HG03066 (cell line): Measurements from ENCODE around the gene SYNE2.
A peak's percentile ranks its signal among the peaks of the same experiment; 100 is the strongest.
"Not testable (repeated sequence)": the region's sequence is repeated elsewhere in the genome, so short reads cannot be mapped to it uniquely, and the experiment has no call there.

Experiments
- ATAC-seq: cut with Tn5 transposase; IDR thresholded peaks from one replicate; pipeline ENCODE4 v1.9.1; 2021; ENCODE audit warnings: low read depth; ENCODE audit not compliant: unreplicated experiment

SYNE2 gene

GRCh38 chr14:63852817-63853731 is at the start of gene SYNE2:
TSS of gene SYNE2 (plus strand) at chr14:63853004. CDS start at chr14:63909149, 56,145 bp downstream.
- peak; percentile 78 for ATAC-seq

GRCh38 chr14:63803221-63803791 is 49.5 kb upstream of the SYNE2 start:
- not testable (repeated sequence) for ATAC-seq

DNA sequence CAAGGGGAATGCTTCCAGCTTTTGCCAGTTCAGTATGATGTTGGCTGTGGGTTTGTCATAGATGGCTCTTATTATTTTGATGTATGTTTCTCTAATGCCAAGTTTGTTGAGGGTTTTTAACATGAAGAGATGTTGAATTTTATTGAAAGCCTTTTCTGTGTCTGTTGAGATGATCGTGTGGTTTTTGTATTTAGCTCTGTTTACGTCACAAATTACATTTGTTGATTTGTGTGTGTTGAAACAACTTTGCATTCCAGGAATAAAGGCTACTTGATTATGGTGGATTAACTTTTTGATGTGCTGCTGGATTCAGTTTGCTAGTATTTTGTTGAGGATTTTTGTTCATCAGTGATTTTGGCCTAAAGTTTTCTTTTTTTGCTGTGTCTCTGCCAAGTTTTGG is 46.7 kb upstream of the SYNE2 start:
- not testable (repeated sequence) for ATAC-seq

DNA sequence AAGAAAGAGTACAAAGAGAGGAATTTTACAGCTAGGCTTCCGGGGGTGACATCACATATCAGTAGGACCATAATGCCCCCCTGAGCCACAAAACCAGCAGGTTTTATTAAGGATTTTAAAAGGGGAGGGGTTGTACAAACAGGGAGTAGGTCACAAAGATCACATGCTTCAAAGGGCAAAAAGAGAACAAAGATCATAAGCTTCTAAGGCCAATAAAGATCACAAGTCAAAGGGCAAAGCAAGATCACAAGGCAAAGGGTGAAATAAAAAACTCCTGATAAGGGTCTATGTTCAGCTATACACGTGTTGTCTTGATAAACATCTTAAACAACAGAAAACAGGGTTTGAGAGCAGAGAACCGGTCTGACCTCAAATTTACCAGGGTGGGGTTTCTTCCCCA is 41.1 kb upstream of the SYNE2 start:
- ATAC-seq = not testable (repeated sequence)

DNA sequence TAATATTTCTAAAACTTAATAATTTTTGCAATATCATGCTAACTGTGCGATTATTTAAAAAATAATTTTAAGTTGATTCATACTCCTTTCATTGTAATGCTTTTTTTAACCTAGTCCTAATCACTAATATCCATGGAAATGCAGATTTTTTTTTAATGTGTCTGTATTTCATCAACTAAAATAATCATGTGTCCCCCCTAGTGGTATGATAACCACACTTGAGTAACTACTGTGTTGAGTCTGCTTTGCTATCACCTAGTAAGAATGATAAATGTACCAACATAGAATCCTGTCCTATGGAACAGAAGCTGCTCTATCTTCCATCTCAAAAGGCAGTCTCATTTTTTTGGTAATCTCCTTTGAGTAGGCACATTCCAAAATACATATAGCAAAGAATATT is 19.1 kb upstream of the SYNE2 start:
- ATAC-seq = no peak

DNA sequence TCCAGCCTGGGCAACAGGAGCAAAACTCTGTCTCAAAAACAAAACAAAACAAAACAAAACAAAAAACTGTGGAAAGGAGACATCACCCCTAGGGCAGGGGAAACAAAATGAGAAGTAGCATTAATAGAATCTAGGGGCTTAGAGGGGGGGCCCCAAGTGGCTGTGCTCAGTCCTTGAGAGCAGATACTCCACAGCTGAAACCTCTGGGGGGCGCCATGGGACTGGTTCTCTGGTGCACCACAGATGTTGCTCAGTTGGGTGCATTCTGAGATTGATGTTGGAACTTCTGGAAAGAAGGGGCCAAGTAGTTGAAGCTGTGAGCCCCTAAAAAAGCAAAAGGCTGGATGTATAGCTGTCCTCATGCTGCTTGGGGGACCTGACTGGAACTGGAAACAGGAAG is 11.8 kb upstream of the SYNE2 start:
- ATAC-seq = no peak

DNA sequence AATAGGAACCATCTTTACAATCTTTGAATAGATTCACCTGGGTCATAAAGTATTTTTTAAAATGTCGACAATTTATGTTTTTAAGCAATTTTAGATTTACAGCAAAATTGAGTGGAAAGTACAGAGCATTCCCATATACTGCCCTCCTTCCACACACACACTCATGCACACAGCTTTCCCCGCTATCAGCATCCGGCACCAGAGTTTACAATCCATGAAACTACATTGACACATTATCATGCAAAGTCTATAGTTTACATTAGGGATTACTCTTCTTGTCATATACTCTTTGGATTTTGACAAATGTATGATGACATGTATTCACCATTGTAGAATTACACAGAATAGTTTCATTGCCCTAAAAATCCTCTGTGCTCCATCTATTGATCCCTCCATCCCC is 9.0 kb upstream of the SYNE2 start:
- no peak for ATAC-seq

DNA sequence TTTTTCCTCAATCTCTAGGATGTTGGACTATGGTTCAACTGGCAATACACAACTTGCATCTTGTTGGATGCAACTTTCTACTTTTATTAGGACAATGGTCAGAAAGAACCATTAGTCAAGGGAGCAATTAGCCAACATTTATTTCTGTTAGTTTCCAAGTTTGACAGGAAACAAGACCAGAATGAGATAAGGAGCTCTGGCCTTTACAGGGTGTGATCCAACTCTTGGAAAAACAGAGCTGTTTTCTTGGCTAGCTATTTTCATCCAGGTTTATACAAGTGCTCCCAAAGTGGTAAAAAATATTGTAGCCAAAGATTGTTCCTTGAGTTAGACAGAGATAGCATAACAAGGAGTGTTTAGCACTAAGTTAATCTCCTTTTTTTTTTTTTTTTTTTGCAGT is 3.9 kb upstream of the SYNE2 start:
- ATAC-seq = no peak

DNA sequence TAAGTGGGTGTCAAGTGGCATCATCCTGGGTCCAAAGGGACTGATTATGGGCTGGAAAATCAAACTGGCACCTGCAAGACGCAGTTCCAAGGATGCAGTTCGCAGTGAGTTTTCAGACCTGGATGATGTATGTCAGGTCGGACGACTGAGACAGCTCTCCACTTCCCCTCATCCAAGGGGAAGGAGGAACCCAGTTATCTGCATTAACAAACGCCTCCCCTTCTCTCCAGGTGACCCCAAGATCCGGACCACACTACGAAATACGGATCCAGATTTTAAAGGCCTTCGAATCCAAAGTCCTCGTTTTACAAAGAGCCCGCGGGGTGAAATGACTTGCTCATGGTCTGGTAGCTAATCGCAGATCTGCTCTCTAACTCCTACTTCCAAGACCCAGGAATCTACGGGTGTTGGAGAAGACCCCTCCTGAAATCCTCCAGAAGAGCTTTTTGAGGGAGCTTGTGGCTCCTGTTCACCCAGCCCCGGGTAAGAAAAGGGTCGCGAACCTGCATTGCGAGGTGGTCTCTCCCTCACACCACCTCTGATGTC is 460 bp upstream of the SYNE2 start:
- ATAC-seq = no peak

- peak; percentile 33 for ATAC-seq
Measured at GRCh38 chr14:63853831-63854293, 1.1 kb downstream of the SYNE2 start.

DNA sequence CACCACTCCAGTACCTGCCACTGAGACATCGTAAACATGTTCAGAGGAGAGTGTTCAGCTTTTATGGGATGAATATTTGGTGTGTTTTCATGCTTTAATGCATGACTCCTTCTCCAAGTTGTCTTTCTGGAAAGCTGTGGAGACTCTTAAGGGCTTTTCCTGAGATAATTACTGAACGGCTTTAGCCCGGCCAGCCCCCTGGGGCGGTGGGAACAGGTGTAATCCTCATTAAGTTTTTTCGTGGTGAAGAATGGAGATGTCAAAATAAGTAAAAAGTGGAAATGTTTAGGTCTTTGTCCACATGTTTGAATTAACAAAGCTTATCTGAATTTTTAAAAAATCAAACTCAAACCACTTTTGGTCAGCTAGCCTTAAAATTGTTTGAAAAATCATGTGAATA is 1.5 kb downstream of the SYNE2 start:
- no peak for ATAC-seq

DNA sequence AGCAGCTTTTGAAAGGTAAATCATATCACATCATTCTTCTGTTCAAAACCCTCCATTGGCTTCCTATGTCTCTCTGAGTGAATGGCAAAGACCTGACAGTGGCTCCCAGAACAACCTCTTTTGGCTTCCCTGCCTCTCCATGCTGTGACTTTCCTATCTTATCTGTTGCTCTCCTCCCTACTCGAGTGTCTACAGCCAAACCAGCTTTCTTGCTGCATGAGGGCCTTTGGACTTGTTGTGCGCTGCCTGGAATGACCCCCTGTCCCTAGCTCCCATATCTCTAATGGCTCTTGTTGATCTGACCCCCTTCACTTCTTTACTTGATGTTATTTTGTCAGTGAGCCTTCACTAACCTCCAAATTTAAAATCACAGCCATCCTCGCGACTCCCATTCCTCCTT is 2.5 kb downstream of the SYNE2 start:
- no peak for ATAC-seq

DNA sequence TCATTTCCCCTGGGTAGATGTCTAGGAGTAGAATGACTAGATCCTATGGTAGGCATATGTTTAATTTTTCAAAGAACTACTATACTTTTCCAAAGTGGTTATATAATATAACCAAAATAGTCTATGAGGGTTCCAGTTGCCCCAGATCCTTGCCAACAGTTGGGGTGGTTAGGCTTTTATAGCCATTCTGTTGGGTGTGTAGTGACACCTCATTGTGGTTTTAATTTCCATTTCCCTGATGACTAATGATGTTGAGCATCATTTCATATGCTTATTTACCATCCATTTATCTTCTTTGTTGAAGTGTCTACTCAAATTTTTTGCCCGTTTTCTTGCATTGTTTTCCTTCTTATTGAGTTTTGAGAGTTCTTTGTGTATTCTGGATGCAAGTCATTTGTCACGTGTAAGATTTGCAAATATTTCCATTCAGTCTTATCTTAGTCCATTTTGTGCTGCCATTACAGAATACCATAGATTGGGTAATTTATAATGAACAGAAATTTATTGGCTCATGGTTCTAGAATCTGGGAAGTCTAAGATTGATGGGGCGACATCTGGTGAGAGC is 4.7 kb downstream of the SYNE2 start:
- ATAC-seq = no peak

DNA sequence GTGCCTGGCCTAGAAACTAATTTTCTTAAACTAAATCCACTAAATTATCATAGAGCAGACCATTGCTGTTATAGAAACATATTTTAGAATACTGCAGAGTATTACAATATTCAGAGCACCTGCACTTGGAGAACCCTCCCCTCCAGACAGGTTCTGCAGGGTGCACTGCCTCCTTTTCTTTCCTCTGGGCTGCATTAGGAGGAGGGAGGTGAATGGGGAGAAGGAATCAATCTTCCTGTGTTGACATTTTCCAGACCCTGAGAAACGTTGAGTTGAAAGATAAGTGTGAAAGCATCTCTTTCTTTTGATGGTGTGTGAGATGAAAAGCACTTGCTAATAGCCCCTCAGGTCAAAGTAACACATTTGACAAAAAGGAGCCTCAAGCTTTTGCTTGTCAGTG is 7.3 kb downstream of the SYNE2 start:
- ATAC-seq = no peak

DNA sequence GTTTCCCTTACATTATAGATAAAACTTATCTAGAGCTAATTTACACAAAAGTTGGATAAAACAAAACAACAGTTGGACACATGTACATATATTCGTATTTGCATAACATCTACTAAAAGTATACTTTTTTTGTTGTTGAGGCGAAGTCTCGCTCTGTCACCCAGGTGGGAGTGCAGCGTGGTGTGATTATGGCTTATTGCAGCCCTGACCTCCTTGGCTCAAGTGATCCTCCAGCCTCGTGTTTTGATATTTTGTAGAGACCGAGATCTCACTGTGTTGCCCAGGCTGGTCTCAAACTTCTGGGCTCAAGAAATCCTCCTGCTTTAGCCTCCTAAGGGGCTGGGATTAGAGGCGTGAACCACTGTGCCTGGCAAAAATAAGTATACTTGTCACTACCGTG is 9.4 kb downstream of the SYNE2 start:
- ATAC-seq = no peak

DNA sequence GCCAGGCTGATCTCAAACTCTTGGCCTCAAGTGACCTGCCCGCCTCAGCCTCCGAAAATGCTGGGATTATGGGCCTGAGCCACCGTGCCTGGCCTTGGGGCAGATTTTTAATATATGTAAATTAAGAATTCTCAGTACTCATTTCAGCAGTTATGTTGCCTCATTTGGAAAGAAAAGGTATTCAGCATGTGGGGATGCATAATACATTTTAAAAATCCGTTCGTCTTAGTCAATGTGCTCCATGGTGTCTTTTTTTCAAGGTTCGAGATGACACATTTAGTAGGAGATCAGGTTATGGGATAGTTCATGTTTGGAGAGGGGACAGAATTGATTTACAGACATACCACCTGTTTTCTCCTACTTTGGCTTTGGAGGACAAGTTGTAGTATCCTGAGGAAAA is 10.2 kb downstream of the SYNE2 start:
- ATAC-seq = no peak

- ATAC-seq = not testable (repeated sequence)
Measured at GRCh38 chr14:63864775-63865174, 12.0 kb downstream of the SYNE2 start.

DNA sequence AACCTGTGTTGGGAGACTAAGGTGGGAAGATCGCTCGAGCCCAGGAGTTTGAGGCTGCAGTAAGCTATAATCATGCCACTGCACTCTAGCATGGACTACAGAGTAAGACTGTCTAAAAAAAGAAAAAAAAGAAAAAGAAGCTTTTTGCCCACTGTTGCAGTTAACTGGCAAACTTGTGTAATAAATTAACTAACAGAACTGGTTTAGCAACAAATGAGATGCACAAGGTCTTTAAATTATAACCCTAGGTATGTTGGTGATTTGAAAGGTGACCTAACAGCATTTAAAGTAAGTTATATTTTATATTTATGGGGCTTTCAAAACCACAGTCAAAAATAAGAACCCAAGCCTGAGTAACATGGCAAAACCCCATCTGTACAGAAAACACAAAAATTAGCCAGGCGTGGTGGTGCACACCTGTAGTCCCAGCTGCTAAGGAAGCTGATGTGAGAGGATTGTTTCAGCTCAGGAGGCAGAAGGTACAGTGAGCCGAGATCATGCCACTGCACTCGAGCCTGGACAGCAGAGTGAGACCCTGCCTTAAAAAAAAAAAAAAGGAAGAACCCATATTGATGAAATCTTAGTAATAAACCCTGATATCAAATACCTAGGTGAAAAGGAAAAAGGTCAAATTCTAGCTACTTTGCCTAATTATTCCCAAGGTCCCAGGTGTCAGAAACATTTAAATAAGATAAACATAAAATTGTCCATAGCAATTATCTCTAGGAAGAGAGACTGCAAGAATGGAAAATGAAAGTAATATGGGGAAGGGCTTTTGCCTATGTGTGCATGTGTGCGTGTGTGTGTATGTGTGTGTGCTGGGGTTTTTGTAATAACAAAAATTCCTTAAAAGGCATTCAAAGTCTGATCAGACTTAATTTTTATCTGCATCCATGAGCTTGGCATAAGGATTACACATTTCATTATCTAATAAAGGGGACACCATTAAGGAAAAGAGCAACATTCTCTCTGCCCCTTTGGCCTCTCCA is 15.4 kb downstream of the SYNE2 start:
- no peak for ATAC-seq

DNA sequence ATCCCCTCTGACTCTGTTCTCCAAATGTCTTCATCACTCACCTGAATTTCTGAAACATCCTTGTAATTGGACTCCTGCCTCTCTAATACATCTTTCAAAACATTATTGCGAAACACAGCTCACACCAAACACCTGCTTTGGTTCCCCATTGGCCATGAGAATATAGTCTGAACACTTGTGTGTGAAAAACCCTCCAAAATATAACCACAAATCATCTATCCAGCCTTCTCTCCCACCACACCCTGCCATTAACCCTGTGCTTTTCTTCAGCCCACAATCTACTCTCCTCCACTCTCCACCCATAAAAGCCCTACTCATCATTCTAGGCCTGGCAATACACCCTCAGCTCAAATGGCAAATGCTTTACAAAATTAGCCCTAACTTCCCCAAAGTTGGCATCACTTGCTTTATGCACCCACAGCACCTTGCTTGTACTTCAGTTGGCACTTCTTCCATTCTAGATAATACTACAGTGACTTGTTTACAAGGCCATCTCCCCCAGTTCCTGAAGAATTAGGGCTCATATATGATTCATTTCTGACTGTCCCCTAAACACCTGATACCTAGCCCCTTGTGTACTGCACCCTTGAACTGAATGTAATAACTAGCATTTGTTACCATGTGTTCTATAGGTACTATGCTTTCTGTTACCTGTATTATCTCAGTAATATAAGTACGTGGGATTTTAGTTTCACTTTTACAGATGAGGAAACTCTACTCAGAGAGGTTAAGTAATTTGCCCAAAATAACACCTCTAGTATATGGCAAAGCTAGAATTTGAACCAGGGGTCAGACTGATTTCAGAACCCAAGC is 17.3 kb downstream of the SYNE2 start:
- ATAC-seq = peak; percentile 46

GRCh38 chr14:63870753-63871037 is 17.9 kb downstream of the SYNE2 start:
- not testable (repeated sequence) for ATAC-seq
